Kidney (tissue), 14 donors: ENCODE results near the gene NRG2. TPM values are rescaled to one million over a fixed set of nuclear protein-coding genes. Genes with fewer than 3 reads are reported as not detected.

ENCODE experiments used
- DNase-seq, 5 donors: peaks; one replicate each; pipeline ENCODE4 v3.0.0-alpha.2; 2013 to 2020
- FAIRE-seq: peaks from 2 replicates; lab custom pipeline; 2012; peaks lifted over from hg19 to GRCh38; lab: Jason Lieb, UNC
- H3K27ac ChIP-seq, 2 donors: one replicate each; pipeline ENCODE4 v1.7.0; 2013; ENCODE audit warnings: low read depth in 2 of 2, low read length in 2 of 2, inconsistent platforms in 1 of 2
- H3K27me3 ChIP-seq: one replicate; pipeline ENCODE4 v1.7.1; 2013; ENCODE audit warnings: low read length, inconsistent platforms; ENCODE audit not compliant: control insufficient read depth, insufficient read depth
- H3K36me3 ChIP-seq, 3 donors: one replicate each; pipeline versions ENCODE4 v1.7.0 to v1.7.1; 2013; ENCODE audit warnings: low read length in 3 of 3, control low read depth in 1 of 3, inconsistent platforms in 1 of 3; ENCODE audit not compliant: insufficient read depth in 3 of 3, control insufficient read depth in 2 of 3
- H3K4me1 ChIP-seq, 3 donors: one replicate each; pipeline versions ENCODE4 v1.7.0 to v1.7.1; 2013; ENCODE audit warnings: low read length in 3 of 3, inconsistent platforms in 1 of 3, low read depth in 1 of 3; ENCODE audit not compliant: control insufficient read depth in 2 of 3, insufficient read depth in 2 of 3
- H3K4me3 ChIP-seq, 3 donors: one replicate each; pipeline versions ENCODE4 v1.7.0 to v1.8.1; 2013; ENCODE audit warnings: low read length in 3 of 3, control low read depth in 1 of 3, inconsistent platforms in 1 of 3
- H3K9ac ChIP-seq, 3 donors: one replicate each; pipeline versions ENCODE4 v1.7.0 to v1.7.1; 2013; ENCODE audit warnings: low read length in 3 of 3, control low read depth in 1 of 3, inconsistent platforms in 1 of 3
- H3K9me3 ChIP-seq, 3 donors: one replicate each; pipeline versions ENCODE4 v1.7.0 to v1.7.1; 2013; ENCODE audit warnings: low read length in 3 of 3, control low read depth in 1 of 3, inconsistent platforms in 1 of 3; ENCODE audit not compliant: control insufficient read depth in 2 of 3, insufficient read depth in 1 of 3
- CTCF ChIP-seq: IDR thresholded peaks from 3 replicates; pipeline ENCODE4 v1.5.1; 2012; ENCODE audit warnings: mild to moderate bottlenecking, moderate library complexity, borderline replicate concordance; ENCODE audit not compliant: insufficient read depth; ENCODE audit errors: extremely low read depth
- intact Hi-C: fragments of 100-400 bp; cut with DNase I; formaldehyde crosslinking; loops from one replicate; pipeline ENCODE4 v1.11.1; 2022
- polyA plus RNA-seq: library from polyadenylated mRNA; stranded (reverse); fragments of 350-450 nt; fragmentation: Illumina TruSeq; extraction: RNeasy Lipid Tissue Mini Kit (QIAGEN cat#74804); gene quantifications from one replicate; pipeline ENCODE4 v1.2.3, GENCODE V29; 2014; ENCODE audit warnings: low read depth, low replicate concordance; ENCODE audit not compliant: insufficient read depth
- total RNA-seq: library from RNA; stranded (reverse); fragmentation: NEBNext Ultra II Directional; extraction: Animal tissue kit (Norgen Biotek cat#: 25700); gene quantifications from one replicate; pipeline ENCODE4 v1.2.1, GENCODE V29; 2021
- donor health status: control.
- donor health status: control.
- donor health status: control.
- donor health status: control.
- donor health status: control.
- donor health status: DM: yes; HTN: yes; CAD: no.
- donor health status: Normal renal cell carcinoma (clear cell type).

The NRG2 gene
- total and polyA plus RNA-seq, 2 donors from 2014 or later: 1.9 to 4.6 TPM

- H3K4me3 ChIP-seq: no peak overlapping the region
- no peaks in the 10 kb centered on the region for H3K9me3 ChIP-seq
- no peaks in the 10 kb centered on the region for H3K36me3 ChIP-seq
- intact Hi-C loops: no loop called here
- no peak for DNase-seq
- no peak overlapping the region for H3K9ac ChIP-seq
- no peak for TF ChIP-seq CTCF
- H3K27ac ChIP-seq: no peak overlapping the region
- no peak for FAIRE-seq
- H3K27me3 ChIP-seq: no peaks in the 10 kb centered on the region
- H3K4me1 ChIP-seq: no peaks in the 10 kb centered on the region
Observed at GRCh38 chr5:139908749-139909148, 134.3 kb downstream of the NRG2 start.

GRCh38 chr5:139906661-139907060 lies 136.4 kb downstream of the NRG2 start:
- H3K4me1 ChIP-seq: peaks cover 0 to 2% (median 0%) of the 10 kb centered on the region in 3 donors
- H3K4me3 ChIP-seq: no peak overlapping the region
- H3K27ac ChIP-seq: no peak overlapping the region
- no peak overlapping the region for H3K9ac ChIP-seq
- H3K9me3 ChIP-seq: no peaks in the 10 kb centered on the region
- peak in 1 of 5 donors; percentile 3 for DNase-seq
- FAIRE-seq: no peak
- no peak for TF ChIP-seq CTCF
- intact Hi-C loops: no loop called here
- H3K27me3 ChIP-seq: peaks cover 12% of the 10 kb centered on the region
- H3K36me3 ChIP-seq: no peaks in the 10 kb centered on the region

- no peak for TF ChIP-seq CTCF
- H3K9ac ChIP-seq: no peak overlapping the region
- peaks cover 12% of the 10 kb centered on the region for H3K27me3 ChIP-seq
- H3K9me3 ChIP-seq: no peaks in the 10 kb centered on the region
- intact Hi-C loops: no loop called here
- peak in 4 of 5 donors; percentile 62 to 79 (median 74) for DNase-seq
- H3K4me1 ChIP-seq: peaks cover 0 to 2% (median 0%) of the 10 kb centered on the region in 3 donors
- no peak overlapping the region for H3K27ac ChIP-seq
- no peaks in the 10 kb centered on the region for H3K36me3 ChIP-seq
- no peak for FAIRE-seq
- peak overlapping the region in 1 of 3 donors; percentile 32 for H3K4me3 ChIP-seq
Observed at GRCh38 chr5:139904816-139905661, 138.1 kb downstream of the NRG2 start.

GRCh38 chr5:139904566-139904815 lies 138.6 kb downstream of the NRG2 start:
- Histone ChIP-seq H3K4me3 (peak overlapping the region in 1 of 3 donors; percentile 32), H3K27me3 (peaks cover 12% of the 10 kb centered on the region), H3K9me3 (no peaks in the 10 kb centered on the region), H3K36me3 (no peaks in the 10 kb centered on the region), H3K9ac (no peak overlapping the region), H3K4me1 (peaks cover 0 to 2% (median 0%) of the 10 kb centered on the region in 3 donors), H3K27ac (no peak overlapping the region)
- FAIRE-seq (no peak), DNase-seq (no peak)
- intact Hi-C loops: no loop called here
- no peak for TF ChIP-seq CTCF
